Kasumi-1 (cell line): Measurements from ENCODE around the gene EMILIN1.

ENCODE experiments used
- DNase-seq, 2 experiments: peaks; one replicate each; lab custom pipeline; 2025; lab: John Stamatoyannopoulos, UW

The EMILIN1 gene

DNA sequence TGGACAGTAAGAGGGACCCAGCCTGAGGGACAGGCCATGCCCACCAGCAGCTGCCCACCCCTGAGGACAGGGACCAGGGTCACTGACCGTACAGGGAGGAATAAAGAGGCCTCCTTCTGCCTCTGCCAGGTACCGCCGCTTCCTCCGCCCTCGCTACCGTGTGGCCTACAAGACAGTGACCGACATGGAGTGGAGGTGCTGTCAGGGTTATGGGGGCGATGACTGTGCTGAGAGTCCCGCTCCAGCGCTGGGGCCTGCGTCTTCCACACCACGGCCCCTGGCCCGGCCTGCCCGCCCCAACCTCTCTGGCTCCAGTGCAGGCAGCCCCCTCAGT lies 2.2 kb downstream of the EMILIN1 start:
- no peak for DNase-seq

DNA sequence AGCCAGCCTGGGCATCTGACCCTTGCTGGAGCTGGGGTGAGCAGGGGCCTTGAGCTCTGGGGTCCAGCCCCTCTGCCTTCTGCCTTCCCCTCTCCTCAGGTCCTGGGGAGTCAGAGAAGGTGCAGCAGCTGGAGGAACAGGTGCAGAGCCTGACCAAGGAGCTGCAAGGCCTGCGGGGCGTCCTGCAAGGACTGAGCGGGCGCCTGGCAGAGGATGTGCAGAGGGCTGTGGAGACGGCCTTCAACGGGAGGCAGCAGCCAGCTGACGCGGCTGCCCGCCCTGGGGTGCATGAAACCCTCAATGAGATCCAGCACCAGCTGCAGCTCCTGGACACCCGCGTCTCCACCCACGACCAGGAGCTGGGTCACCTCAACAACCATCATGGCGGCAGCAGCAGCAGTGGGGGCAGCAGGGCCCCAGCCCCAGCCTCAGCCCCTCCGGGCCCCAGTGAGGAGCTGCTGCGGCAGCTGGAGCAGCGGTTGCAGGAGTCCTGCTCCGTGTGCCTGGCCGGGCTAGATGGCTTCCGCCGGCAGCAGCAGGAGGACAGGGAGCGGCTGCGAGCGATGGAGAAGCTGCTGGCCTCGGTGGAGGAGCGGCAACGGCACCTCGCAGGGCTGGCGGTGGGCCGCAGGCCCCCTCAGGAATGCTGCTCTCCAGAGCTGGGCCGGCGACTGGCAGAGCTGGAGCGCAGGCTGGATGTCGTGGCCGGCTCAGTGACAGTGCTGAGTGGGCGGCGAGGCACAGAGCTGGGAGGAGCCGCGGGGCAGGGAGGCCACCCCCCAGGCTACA lies 3.8 kb downstream of the EMILIN1 start:
- DNase-seq, result no peak

DNA sequence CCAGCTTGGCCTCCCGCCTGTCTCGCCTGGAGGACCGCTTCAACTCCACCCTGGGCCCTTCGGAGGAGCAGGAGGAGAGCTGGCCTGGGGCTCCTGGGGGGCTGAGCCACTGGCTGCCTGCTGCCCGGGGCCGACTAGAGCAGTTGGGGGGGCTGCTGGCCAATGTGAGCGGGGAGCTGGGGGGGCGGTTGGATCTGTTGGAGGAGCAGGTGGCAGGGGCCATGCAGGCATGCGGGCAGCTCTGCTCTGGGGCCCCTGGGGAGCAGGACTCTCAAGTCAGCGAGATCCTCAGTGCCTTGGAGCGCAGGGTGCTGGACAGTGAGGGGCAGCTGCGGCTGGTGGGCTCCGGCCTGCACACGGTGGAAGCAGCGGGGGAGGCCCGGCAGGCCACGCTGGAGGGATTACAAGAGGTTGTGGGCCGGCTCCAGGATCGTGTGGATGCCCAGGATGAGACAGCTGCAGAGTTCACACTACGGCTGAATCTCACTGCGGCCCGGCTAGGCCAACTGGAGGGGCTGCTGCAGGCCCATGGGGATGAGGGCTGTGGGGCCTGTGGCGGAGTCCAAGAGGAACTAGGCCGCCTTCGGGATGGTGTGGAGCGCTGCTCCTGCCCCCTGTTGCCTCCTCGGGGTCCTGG lies 4.5 kb downstream of the EMILIN1 start:
- no peak for DNase-seq

DNA sequence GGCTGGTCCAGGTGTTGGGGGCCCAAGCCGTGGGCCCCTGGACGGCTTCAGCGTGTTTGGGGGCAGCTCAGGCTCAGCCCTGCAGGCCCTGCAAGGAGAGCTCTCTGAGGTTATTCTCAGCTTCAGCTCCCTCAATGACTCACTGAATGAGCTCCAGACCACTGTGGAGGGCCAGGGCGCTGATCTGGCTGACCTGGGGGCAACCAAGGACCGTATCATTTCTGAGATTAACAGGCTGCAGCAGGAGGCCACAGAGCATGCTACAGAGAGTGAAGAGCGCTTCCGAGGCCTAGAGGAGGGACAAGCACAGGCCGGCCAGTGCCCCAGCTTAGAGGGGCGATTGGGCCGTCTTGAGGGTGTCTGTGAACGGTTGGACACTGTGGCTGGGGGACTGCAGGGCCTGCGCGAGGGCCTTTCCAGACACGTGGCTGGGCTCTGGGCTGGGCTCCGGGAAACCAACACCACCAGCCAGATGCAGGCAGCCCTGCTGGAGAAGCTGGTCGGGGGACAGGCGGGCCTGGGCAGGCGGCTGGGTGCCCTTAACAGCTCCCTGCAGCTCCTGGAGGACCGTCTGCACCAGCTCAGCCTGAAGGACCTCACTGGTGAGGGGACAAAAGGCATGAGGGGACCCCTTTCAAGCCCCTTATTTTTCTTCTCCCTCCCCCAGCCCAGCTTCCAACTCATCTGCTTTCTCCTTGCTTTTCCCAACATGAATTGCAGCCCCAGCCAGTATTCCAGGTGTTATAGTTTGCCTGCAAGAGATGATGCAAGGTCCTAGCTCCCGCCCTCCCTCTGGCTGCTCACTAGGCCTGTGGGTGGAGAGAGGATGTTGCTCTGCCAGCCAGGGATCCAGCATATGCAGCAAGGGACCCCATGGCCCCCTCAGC lies 5.2 kb downstream of the EMILIN1 start:
- no peak for DNase-seq

DNA sequence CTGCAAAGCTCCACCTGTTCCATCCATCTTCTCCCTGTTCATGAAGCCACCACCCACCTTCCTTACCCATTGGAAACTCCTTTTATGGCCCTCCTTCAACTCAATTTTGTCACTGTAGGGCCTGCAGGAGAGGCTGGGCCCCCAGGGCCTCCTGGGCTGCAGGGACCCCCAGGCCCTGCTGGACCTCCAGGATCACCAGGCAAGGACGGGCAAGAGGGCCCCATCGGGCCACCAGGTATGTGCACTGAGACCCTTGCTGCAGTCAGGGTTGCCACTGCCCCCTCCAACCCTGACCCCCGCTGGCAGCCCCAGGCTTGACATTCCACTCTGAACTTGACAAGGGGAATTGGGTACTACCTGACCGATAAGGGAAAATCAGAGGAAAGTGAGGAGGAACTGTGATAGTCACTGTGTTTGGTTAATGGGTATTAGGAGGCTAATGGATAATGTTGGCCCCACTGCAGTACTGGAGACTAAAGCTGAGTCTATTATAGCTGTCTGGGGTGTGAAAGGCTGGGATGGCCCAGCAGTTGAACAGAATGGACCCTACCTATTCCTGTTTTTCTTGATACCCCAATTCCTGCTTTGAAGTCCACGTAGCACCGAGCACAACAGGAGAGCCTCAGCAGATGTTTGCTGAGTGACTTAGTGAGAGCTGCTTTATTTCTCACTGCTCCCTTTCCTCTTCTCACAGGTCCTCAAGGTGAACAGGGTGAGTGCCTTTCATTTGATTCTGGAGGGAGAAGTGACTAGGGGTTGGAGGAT lies 6.1 kb downstream of the EMILIN1 start:
- DNase-seq, result no peak

DNA sequence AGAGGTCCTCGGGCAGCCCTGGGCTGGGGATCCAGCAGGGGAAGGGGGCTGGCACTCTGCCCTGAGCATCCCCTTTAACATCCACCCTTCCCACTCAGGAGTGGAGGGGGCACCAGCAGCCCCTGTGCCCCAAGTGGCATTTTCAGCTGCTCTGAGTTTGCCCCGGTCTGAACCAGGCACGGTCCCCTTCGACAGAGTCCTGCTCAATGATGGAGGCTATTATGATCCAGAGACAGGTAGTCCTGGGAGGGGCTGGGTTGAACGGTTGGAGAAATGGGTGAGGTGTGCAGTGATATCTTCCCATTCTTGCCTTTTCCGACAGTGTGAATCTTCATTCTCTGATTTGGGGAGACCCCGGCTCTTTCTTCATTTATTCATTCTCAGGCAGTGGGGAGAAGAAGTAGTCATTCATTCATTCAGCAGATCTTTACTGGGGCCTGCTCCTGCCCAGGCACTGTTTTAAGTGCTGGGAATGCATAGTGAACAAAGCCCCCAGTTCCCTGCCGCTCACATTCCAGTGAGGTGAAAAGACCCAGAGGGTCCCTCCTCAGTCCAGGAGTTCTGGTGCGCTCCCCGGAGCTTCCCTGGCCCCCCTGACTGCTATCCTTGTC lies 6.8 kb downstream of the EMILIN1 start:
- no peak for DNase-seq

DNA sequence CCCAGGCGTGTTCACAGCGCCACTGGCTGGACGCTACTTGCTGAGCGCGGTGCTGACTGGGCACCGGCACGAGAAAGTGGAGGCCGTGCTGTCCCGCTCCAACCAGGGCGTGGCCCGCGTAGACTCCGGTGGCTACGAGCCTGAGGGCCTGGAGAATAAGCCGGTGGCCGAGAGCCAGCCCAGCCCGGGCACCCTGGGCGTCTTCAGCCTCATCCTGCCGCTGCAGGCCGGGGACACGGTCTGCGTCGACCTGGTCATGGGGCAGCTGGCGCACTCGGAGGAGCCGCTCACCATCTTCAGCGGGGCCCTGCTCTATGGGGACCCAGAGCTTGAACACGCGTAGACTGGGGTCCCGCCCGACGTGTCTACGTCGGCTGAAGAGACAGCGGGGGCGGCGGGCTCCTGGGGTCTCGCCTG lies 7.3 kb downstream of the EMILIN1 start:
- no peak for DNase-seq

GRCh38 chr2:27086090-27086723 lies 7.8 kb downstream of the EMILIN1 start:
- DNase-seq, result peak; percentile 86 to 90

DNA sequence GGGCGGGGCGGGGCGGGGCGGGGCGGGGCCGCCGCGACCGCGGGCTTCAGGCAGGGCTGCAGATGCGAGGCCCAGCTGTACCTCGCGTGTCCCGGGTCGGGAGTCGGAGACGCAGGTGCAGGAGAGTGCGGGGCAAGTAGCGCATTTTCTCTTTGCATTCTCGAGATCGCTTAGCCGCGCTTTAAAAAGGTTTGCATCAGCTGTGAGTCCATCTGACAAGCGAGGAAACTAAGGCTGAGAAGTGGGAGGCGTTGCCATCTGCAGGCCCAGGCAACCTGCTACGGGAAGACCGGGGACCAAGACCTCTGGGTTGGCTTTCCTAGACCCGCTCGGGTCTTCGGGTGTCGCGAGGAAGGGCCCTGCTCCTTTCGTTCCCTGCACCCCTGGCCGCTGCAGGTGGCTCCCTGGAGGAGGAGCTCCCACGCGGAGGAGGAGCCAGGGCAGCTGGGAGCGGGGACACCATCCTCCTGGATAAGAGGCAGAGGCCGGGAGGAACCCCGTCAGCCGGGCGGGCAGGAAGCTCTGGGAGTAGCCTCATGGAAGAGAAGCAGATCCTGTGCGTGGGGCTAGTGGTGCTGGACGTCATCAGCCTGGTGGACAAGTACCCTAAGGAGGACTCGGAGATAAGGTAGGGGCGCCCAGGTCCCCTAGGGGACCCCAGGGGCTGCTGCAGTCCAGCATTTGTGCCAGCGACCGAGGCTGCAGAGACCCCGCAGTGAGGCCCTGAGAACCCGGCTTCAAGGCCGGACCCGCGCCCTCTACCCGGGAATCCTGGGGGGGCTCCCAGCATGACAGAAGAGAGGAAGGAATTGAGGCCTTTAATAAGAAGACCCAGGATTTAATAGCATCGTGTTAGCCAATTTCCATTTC lies 8.5 kb downstream of the EMILIN1 start, which contains the start of gene KHK:
TSS of gene KHK (plus strand) at position 49 of the 870 bp plus-strand sequence. CDS start at position 537, 488 bp downstream.
- DNase-seq, result peak in 1 of 2 experiments; percentile 35

GRCh38 chr2:27087823-27088410 lies 9.5 kb downstream of the EMILIN1 start:
- DNase-seq, result no peak

DNA sequence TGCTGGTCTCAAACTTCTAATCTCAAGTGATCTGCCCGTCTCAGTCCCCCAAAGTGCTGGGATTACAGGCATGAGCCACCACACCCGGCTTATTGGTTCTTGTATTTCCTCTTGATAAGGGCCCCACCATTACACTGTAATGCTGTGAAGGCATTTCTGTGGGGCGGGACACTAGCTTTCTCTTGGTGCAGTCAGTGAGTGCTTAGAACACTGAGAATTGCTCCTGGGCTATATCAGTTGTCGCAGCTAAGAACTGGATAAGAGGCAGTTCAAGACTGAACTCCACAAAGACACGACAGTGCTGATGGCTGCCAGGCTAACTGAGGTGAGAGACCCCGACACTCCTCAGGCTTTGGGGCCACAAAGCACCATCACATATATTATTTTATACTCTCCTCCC lies 10.2 kb downstream of the EMILIN1 start:
- DNase-seq, result no peak

- DNase-seq, result no peak
Measured at GRCh38 chr2:27089111-27089954, 10.9 kb downstream of the EMILIN1 start.

- no peak for DNase-seq
Measured at GRCh38 chr2:27091746-27092695, 13.6 kb downstream of the EMILIN1 start.

DNA sequence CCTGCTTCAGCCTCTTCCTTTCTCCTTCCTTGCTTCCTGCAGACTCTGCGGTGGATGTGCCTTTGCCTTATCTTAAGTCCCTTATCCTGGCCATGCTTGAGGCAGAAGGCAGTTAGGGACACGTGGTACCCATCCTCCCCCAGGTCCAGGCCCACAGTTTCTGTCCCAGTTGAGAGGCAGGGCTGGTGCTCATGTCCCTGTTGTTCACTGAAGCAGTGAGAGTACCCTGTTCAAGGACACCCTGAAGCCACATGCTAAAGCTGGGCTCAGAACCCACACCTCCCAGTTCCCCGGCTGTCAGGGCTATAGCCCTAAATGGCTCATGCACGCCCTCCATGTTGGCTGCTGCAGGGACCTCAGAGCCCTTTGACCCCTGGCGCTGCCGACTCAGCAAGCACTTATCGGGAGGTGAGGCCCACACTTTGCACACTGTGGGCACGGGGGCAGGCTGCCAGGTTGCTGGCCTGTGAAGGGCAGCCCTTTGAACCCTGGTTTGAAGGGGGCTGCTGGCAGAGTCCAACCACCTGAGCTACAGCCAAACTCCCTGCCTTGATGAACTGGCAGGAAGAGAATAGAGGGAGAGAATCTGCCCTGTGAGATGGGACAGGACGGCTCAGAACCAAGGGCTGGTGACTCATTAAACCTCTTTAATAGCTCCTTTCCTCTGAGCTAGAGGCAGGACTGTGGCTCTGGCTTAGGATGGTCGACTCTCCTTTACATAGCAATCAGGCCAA lies 14.4 kb downstream of the EMILIN1 start:
- DNase-seq, result no peak

DNA sequence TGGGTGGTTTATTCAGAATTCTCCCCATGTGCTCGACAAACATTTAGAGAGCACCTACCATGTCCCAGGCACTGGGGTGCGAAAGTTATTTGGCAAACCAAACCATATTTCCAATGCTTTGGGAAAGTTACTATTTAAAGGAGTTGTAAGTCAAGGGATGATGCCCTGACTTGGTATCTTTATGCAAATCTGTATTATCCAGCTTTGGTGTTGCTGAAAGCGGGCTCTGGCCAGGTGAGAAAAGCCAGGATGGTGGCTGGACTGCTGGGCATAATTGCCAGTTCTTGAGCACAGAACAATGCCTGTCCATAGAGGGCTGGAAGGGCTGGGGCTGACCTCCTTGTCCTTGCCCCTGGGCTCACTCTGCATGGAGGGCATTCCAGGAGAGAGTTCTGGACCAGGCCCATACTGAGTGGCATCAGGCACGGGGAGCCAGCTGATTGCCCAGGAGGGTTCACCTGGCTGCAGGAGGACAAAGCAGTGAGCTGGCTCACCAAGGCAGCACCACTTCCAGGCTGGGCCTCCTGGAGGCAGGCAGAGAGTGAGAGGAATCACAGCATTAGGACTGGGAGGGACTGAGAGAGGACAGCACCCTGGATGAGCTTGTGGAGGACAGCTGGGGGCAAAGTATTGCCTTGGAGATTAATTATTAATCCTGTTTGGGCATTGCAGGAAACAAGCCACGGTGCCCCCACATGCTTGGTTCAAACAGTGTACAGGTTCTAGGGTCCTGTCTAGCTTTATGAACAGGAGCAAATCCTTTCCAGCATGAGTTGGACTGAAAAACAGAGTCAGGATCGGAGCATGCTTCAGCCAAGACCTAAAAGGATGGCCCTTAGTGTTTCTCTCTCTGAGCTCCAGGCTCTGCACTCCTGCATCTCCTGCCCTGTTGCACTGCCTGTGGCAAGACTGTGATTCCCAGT lies 15.3 kb downstream of the EMILIN1 start:
- DNase-seq, result no peak
